Lung (tissue), 12 donors: ENCODE results near the gene ATP6V0A4. TPM values are rescaled to one million over a fixed set of nuclear protein-coding genes. Genes with fewer than 3 reads are reported as not detected.
A peak's percentile ranks its signal among the peaks of the same experiment; 100 is the strongest.

Experiments
- ATAC-seq: fragments of 200-7000 bp; cut with Tn5 transposase; one replicate; pipeline ENCODE4 v1.9.1; 2020; ENCODE audit warnings: moderate number of reproducible peaks; ENCODE audit not compliant: insufficient read depth, low FRiP score
- DNase-seq, 3 donors: peaks; one replicate each; pipeline ENCODE4 v3.0.0-alpha.2; 2013 to 2017
- H3K27ac ChIP-seq, 2 donors: one replicate each; pipeline ENCODE4 v1.5.1; 2013; ENCODE audit warnings: mild to moderate bottlenecking in 2 of 2, moderate library complexity in 2 of 2, control low read depth in 1 of 2, inconsistent platforms in 1 of 2, low read depth in 1 of 2, low read length in 1 of 2
- H3K27me3 ChIP-seq, 3 donors: one replicate each; pipeline ENCODE4 v1.5.1; 2013; ENCODE audit warnings: low read length in 2 of 3; ENCODE audit not compliant: control insufficient read depth in 3 of 3, insufficient read depth in 3 of 3
- H3K36me3 ChIP-seq, 4 donors: one replicate each; pipeline ENCODE4 v1.5.1; 2013; ENCODE audit warnings: low read length in 4 of 4, mild to moderate bottlenecking in 1 of 4, moderate library complexity in 1 of 4; ENCODE audit not compliant: control insufficient read depth in 4 of 4, insufficient read depth in 4 of 4
- H3K4me1 ChIP-seq, 5 donors: one replicate each; pipeline ENCODE4 v1.5.1; 2013; ENCODE audit warnings: low read length in 5 of 5, mild to moderate bottlenecking in 2 of 5, moderate library complexity in 1 of 5; ENCODE audit not compliant: control insufficient read depth in 5 of 5, insufficient read depth in 5 of 5
- H3K4me3 ChIP-seq: one replicate; pipeline ENCODE4 v1.5.1; 2013; ENCODE audit warnings: mild to moderate bottlenecking, control low read depth, moderate library complexity
- H3K9ac ChIP-seq, 2 donors: one replicate each; pipeline ENCODE4 v1.5.1; 2013; ENCODE audit warnings: low read length in 2 of 2, control low read depth in 1 of 2; ENCODE audit not compliant: insufficient read depth in 1 of 2
- H3K9me3 ChIP-seq, 4 donors: one replicate each; pipeline ENCODE4 v1.5.1; 2013; ENCODE audit warnings: low read length in 3 of 4, mild to moderate bottlenecking in 1 of 4, moderate library complexity in 1 of 4; ENCODE audit not compliant: control insufficient read depth in 4 of 4, insufficient read depth in 3 of 4
- WGBS, 2 donors: extraction: QIAGEN DNeasy Blood & Tissue Kit; methylation state at CpG; one replicate each; pipeline ENCODE4 v1.1.7; 2013; 5-methylcytosine and 5-hydroxymethylcytosine counted together
- polyA plus RNA-seq, 2 donors: library from polyadenylated mRNA; stranded (reverse); fragments of 200-250 nt; gene quantifications; one replicate each; pipeline ENCODE4 v1.2.1, GENCODE V29; 2013
- total RNA-seq, 2 donors: library from RNA; depleted of rRNA in 1 of 2; stranded (reverse); fragments of >200 nt in 1 of 2; gene quantifications; one replicate each; pipeline ENCODE4 v1.2.1, GENCODE V29; 2014 to 2021
- TF ChIP-seq, protein P1 (sequence below): IDR thresholded peaks from 2 replicates; pipeline ENCODE4 v1.5.1; 2012; ENCODE audit warnings: mild to moderate bottlenecking; ENCODE audit errors: control extremely low read depth, extremely low read depth
- donor health status: control.
- donor health status: control.
- donor health status: Bipolar disorder and iron deficiency.
- donor health status: healthy.
- donor health status: DM: yes; HTN: yes; CAD: no.

Gene ATP6V0A4
- total and polyA plus RNA-seq, 4 donors, result 0.22 to 1.6 (median 1.2) TPM

DNA sequence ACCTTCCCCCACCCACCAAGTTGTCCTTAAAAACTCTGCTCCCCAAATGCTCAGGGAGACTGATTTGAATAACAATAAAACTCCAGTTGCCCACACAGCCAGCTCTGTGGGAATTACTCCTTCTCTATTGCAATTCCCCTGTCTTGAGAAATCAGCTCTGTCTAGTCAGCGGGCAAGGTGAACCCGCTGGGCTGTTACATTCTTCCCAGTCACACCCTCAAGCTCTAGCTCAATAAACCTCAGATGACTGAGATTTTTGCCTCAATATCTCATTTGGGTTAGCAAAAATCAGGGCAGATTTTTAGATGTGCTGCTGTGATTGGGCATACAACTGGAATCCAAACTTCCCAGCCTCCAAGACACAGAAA is 129.8 kb downstream of the ATP6V0A4 start:
- DNase-seq (no peak), ATAC-seq (no peak)
- H3K9me3 ChIP-seq, result no peaks in the 10 kb centered on the region
- no peak overlapping the region for H3K4me3 ChIP-seq
- 90 to 95% methylated on average over 2 of the region's 2 CpGs for WGBS, 2 donors
- H3K36me3 ChIP-seq, result no peaks in the 10 kb centered on the region
- no peak overlapping the region for H3K27ac ChIP-seq
- H3K9ac ChIP-seq, result no peak overlapping the region
- H3K4me1 ChIP-seq, result no peaks in the 10 kb centered on the region
- TF ChIP-seq, protein P1, sequence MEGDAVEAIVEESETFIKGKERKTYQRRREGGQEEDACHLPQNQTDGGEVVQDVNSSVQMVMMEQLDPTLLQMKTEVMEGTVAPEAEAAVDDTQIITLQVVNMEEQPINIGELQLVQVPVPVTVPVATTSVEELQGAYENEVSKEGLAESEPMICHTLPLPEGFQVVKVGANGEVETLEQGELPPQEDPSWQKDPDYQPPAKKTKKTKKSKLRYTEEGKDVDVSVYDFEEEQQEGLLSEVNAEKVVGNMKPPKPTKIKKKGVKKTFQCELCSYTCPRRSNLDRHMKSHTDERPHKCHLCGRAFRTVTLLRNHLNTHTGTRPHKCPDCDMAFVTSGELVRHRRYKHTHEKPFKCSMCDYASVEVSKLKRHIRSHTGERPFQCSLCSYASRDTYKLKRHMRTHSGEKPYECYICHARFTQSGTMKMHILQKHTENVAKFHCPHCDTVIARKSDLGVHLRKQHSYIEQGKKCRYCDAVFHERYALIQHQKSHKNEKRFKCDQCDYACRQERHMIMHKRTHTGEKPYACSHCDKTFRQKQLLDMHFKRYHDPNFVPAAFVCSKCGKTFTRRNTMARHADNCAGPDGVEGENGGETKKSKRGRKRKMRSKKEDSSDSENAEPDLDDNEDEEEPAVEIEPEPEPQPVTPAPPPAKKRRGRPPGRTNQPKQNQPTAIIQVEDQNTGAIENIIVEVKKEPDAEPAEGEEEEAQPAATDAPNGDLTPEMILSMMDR, result no peak
- H3K27me3 ChIP-seq, result no peaks in the 10 kb centered on the region

DNA sequence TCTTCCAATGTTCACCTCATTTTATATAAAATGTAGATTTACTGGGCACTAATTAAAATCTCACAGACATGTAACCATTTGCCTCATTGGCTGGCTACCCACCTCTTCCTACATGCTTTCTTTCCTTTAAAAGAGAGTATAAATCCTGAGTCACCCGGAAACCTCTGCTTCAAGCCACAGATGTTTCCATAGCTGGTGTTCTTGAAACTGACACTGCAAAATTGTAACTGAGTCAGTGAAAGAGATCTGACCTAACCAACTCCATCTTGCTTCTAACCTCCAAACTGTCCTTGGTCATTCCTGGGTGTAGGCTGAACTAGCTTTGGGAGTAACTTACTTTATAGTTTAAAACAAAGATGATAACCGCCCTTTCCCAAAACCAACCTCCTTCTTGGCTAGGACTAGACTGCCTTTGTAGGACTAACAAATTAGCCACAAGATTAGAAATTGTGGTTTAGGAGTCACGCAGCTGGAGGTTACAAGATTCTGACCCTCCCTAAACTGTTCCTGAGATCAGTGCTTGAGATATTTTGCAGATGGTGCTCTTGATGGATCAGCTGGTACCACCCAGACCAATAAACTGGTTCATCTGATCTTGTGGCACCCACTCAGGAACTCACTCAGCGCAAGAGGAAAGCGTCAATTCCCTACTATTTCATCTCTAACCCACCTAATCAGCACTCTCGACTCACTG is 130.3 kb downstream of the ATP6V0A4 start:
- TF ChIP-seq, protein P1, result no peak
- Histone ChIP-seq H3K9ac (no peak overlapping the region), H3K27ac (no peak overlapping the region), H3K36me3 (no peaks in the 10 kb centered on the region), H3K4me1 (no peaks in the 10 kb centered on the region), H3K4me3 (no peak overlapping the region), H3K27me3 (no peaks in the 10 kb centered on the region), H3K9me3 (no peaks in the 10 kb centered on the region)
- 70 to 74% methylated on average over 6 of the region's 6 CpGs for WGBS, 2 donors
- no peak for DNase-seq
- no peak for ATAC-seq

DNA sequence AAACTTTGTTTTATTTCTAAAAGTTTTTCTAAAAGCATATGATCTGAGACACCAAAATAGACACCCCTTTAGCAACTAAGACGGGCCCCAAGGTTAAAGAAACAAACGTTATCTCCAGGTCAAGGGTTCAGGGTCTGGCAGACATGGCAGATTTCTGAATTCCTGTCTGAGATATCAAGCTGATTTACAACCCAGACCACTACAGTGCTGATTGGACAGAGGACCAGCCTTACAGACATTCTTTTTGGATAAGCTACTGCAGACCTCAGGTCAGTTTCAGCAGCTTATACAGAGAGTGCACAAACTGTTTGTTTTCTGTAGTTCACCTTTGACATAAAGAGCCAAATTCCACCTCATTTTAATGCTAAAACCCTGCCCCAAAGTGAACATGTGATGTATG is 131.6 kb downstream of the ATP6V0A4 start:
- TF ChIP-seq, protein P1, result no peak
- Histone ChIP-seq H3K4me3 (no peak overlapping the region), H3K9me3 (no peaks in the 10 kb centered on the region), H3K36me3 (no peaks in the 10 kb centered on the region), H3K9ac (no peak overlapping the region), H3K4me1 (no peaks in the 10 kb centered on the region), H3K27ac (no peak overlapping the region), H3K27me3 (no peaks in the 10 kb centered on the region)
- ATAC-seq (no peak), DNase-seq (peak in 1 of 3 donors; percentile 15)
- 26 to 52% methylated on average over 2 of the region's 2 CpGs for WGBS, 2 donors

DNA sequence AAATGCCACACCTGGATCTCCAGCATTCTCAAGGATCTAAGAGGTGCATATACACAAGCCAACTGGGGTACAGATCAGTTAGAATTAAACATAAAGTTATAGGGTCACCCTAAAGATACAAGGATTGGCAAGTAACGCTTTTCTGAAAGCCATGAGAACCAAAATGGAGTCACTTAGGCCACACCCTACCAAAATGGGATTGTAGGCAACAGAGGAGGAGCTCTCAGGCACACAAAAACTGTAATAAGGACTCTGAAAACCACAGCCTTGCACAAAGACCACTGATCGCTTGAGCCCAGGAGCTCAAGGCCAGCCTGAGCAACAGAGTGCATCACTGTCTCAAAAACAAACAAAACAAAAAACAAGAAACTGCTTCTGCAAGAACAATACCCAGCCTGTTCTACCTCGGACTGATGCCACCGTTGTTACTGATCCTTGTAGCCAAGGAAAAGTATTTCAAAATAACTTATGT is 132.3 kb downstream of the ATP6V0A4 start:
- Histone ChIP-seq H3K27me3 (no peaks in the 10 kb centered on the region), H3K9me3 (no peaks in the 10 kb centered on the region), H3K4me1 (no peaks in the 10 kb centered on the region), H3K36me3 (no peaks in the 10 kb centered on the region), H3K9ac (no peak overlapping the region), H3K27ac (no peak overlapping the region), H3K4me3 (no peak overlapping the region)
- no peak for ATAC-seq
- TF ChIP-seq, protein P1, result no peak
- DNase-seq, result no peak
- 60 to 65% methylated on average over 4 of the region's 4 CpGs for WGBS, 2 donors
